Stomach (tissue), 4 donors: ENCODE data around the gene MYO5A.

ENCODE experiments used
- EP300 ChIP-seq: sonication (generic); formaldehyde crosslinking; IDR thresholded peaks from one replicate; pipeline ENCODE4 v1.6.1; 2017; ENCODE audit warnings: antibody characterized with exemption
- POLR2AphosphoS5 ChIP-seq, 3 donors: sonication (generic); formaldehyde crosslinking; IDR thresholded peaks; one replicate each; pipeline ENCODE4 v1.6.1; 2016; ENCODE audit warnings: antibody characterized with exemption in 3 of 3
- TF ChIP-seq, protein P1 (sequence below), 7 experiments: fragments of 450-650 bp in 4 of 7; fragments of 200-600 bp in 3 of 7; sonication (generic) in 3 of 7; IDR thresholded peaks; one replicate each; pipeline ENCODE4 v1.5.1; 2016 to 2019; ENCODE audit warnings: antibody characterized with exemption in 7 of 7, control low read depth in 2 of 7, mild to moderate bottlenecking in 1 of 7

DNA sequence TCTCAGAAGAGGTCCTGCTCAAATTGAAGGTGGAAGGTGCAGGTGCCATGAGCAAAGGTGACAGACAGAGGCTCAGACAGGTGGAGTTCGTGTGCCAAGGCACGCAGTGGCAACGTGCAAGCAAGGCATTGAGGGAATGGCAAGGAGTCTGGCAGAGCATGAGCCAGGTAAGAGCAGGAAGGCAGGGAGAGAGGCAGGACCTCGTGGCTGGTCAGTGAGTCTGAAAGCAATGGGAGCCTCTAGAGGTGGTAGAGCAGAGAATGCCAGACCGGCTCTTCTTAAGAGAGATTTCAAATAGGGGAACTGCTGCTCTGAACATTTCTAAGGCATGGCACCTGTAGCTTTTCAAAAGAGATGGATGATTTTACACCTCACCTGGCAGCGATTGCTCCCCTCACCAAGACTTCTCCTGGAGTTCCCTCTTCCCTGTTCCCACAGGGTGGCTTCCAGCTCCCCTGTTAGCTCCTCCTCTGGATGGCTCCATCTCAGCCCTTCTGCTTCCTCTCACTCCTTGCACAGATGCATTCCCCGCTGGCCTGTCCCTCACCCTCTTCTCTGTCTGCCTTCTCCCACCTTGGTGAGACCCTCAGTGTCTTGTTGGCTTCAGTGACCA, 235.8 kb downstream of the MYO5A start:
- TF ChIP-seq, protein P1, sequence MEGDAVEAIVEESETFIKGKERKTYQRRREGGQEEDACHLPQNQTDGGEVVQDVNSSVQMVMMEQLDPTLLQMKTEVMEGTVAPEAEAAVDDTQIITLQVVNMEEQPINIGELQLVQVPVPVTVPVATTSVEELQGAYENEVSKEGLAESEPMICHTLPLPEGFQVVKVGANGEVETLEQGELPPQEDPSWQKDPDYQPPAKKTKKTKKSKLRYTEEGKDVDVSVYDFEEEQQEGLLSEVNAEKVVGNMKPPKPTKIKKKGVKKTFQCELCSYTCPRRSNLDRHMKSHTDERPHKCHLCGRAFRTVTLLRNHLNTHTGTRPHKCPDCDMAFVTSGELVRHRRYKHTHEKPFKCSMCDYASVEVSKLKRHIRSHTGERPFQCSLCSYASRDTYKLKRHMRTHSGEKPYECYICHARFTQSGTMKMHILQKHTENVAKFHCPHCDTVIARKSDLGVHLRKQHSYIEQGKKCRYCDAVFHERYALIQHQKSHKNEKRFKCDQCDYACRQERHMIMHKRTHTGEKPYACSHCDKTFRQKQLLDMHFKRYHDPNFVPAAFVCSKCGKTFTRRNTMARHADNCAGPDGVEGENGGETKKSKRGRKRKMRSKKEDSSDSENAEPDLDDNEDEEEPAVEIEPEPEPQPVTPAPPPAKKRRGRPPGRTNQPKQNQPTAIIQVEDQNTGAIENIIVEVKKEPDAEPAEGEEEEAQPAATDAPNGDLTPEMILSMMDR (IDR thresholded peaks at IDR 0.05): no peak
- TF ChIP-seq EP300 (no peak), POLR2AphosphoS5 (IDR thresholded peaks at IDR 0.05) (no peak)
